Activated CD8-positive, alpha-beta T cell treated with anti-CD3 and anti-CD28 coated beads for 36 hours (primary cell): Measurements from ENCODE around the gene SIVA1. TPM values are rescaled to one million over a fixed set of nuclear protein-coding genes. Genes with fewer than 3 reads are reported as not detected.

ENCODE experiments used
- ATAC-seq: fragments of 200-7000 bp; cut with Tn5 transposase; one replicate; pipeline ENCODE4 v1.10.0; 2021; ENCODE audit warnings: mild to moderate bottlenecking, moderate library complexity
- CTCF ChIA-PET: fragments of 350-600 bp; sonication (Branson Sonifier 250); formaldehyde crosslinking; loops from one replicate; lab custom pipeline; 2021; ENCODE audit warnings: antibody characterized with exemption; lab: Charles Lee
- POLR2A ChIA-PET: fragments of 350-600 bp; sonication (Branson Sonifier 250); formaldehyde crosslinking; loops from one replicate; lab custom pipeline; 2021; ENCODE audit warnings: antibody characterized with exemption; lab: Charles Lee
- DNase-seq: peaks from one replicate; pipeline ENCODE4 v3.0.0-alpha.2; 2020
- H3K27ac Mint-ChIP-seq: one replicate; pipeline ENCODE4 v1.8.0; 2021; ENCODE audit warnings: mild to moderate bottlenecking, mixed read lengths
- H3K27me3 Mint-ChIP-seq: one replicate; pipeline ENCODE4 v1.8.0; 2021; ENCODE audit warnings: mixed read lengths
- H3K36me3 Mint-ChIP-seq: one replicate; pipeline ENCODE4 v1.8.0; 2021; ENCODE audit warnings: low read depth, mixed read lengths
- H3K4me1 Mint-ChIP-seq: one replicate; pipeline ENCODE4 v1.8.0; 2021; ENCODE audit warnings: low read depth, mixed read lengths
- H3K4me3 Mint-ChIP-seq: one replicate; pipeline ENCODE4 v1.8.0; 2021; ENCODE audit warnings: mild to moderate bottlenecking, moderate library complexity, mixed read lengths
- H3K9me3 Mint-ChIP-seq: one replicate; pipeline ENCODE4 v1.8.0; 2021; ENCODE audit warnings: mixed read lengths
- intact Hi-C: fragments of 100-400 bp; cut with micrococcal nuclease; formaldehyde crosslinking; loops from one replicate; pipeline ENCODE4 v1.10.0; 2022
- total RNA-seq, 2 experiments: library from RNA; stranded (reverse); gene quantifications; one replicate each; pipeline ENCODE4 v1.2.3, GENCODE V29; 2021
- TF ChIP-seq, protein P1 (sequence below): fragments of 200-600 bp; IDR thresholded peaks from one replicate; pipeline ENCODE4 v1.8.0; 2022; ENCODE audit warnings: antibody characterized with exemption, mild to moderate bottlenecking

Gene SIVA1
- total RNA-seq, 2 experiments from 2014 or later, result 115 to 125 TPM

DNA sequence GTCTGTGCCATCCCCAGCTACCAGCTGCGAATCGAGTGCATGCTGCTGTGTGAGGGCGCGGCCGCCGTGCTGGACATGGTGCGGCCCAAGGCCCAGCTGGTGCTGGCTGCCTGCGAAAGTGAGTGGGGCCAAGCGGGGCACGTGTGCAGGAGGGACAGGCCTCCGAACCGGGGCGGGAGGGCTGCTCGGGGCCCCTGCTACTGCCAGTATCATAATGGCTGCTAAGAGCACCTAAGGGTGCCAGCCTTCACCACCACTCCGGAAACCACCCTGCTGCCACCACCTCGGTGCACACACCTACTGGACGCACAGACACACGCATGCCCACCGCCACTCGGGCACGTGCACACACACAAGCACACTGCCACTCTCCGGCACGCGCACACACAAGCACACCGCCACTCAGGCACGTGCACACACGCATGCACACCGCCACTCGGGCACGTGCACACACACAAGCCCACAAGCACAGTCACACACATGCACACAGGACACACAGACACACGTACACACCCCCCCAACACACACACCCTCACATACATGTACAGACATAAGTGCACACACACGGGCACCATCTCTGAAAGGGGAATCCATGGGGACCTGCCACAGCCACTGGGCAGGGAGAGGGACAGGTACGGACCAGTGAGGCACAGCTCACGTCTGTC lies 42.7 kb upstream of the SIVA1 start:
- intact Hi-C loops, result no loop called here
- DNase-seq, result no peak
- Mint-ChIP-seq H3K27me3 (no peaks in the 10 kb centered on the region), H3K9me3 (no peaks in the 10 kb centered on the region), H3K36me3 (peaks cover 4% of the 10 kb centered on the region), H3K4me3 (no peak overlapping the region), H3K4me1 (peaks cover 2% of the 10 kb centered on the region), H3K27ac (no peak overlapping the region)
- TF ChIP-seq, protein P1, sequence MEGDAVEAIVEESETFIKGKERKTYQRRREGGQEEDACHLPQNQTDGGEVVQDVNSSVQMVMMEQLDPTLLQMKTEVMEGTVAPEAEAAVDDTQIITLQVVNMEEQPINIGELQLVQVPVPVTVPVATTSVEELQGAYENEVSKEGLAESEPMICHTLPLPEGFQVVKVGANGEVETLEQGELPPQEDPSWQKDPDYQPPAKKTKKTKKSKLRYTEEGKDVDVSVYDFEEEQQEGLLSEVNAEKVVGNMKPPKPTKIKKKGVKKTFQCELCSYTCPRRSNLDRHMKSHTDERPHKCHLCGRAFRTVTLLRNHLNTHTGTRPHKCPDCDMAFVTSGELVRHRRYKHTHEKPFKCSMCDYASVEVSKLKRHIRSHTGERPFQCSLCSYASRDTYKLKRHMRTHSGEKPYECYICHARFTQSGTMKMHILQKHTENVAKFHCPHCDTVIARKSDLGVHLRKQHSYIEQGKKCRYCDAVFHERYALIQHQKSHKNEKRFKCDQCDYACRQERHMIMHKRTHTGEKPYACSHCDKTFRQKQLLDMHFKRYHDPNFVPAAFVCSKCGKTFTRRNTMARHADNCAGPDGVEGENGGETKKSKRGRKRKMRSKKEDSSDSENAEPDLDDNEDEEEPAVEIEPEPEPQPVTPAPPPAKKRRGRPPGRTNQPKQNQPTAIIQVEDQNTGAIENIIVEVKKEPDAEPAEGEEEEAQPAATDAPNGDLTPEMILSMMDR, result no peak
- ChIA-PET POLR2A (no interaction called here), CTCF (interaction anchor here (1.4 to 1.6 kb wide), 2 partner anchors 13 to 44 kb away, joined by 11 to 16 read pairs; no protein-coding TSS in a partner anchor)
- no peak for ATAC-seq

DNA sequence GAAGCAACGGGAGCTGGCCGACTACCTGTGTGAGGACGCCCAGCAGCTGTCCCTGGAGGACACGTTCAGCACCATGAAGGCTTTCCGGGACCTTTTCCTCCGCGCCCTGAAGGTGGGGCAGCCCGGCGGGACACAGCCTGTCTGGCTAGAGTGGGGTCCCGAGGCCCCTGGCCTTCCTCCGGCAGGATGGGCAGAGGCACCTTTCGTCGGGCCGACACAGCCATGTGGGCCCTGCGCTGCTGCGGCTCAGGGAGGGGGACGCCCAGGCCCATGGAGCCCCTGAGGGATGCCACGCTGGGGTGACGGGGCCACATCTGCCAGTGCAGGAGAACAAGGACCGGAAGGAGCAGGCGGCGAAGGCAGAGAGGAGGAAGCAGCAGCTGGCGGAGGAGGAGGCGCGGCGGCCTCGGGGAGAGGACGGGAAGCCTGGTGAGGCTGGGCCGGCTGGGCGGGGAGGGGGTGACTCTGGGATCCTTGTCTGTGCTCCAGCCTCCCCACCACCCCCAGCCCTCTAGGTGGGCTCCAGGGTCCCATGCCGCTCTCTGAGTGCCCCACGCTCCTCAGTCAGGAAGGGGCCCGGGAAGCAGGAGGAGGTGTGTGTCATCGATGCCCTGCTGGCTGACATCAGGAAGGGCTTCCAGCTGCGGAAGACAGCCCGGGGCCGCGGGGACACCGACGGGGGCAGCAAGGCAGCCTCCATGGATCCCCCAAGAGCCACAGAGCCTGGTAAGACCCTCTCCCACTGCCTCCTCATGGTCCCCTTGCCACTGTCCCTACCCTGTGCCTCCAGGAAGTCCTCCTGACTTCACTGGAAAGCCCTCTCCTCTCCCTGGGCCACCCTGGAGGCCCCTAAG lies 39.8 kb upstream of the SIVA1 start:
- intact Hi-C loops, result no loop called here
- no peaks in the 10 kb centered on the region for H3K27me3 Mint-ChIP-seq
- peaks cover 2% of the 10 kb centered on the region for H3K4me1 Mint-ChIP-seq
- H3K27ac Mint-ChIP-seq, result no peak overlapping the region
- CTCF ChIA-PET, result no interaction called here
- DNase-seq (no peak), ATAC-seq (no peak)
- TF ChIP-seq, protein P1, result no peak
- no peaks in the 10 kb centered on the region for H3K9me3 Mint-ChIP-seq
- peaks cover 3% of the 10 kb centered on the region for H3K36me3 Mint-ChIP-seq
- no peak overlapping the region for H3K4me3 Mint-ChIP-seq
- POLR2A ChIA-PET, result no interaction called here

DNA sequence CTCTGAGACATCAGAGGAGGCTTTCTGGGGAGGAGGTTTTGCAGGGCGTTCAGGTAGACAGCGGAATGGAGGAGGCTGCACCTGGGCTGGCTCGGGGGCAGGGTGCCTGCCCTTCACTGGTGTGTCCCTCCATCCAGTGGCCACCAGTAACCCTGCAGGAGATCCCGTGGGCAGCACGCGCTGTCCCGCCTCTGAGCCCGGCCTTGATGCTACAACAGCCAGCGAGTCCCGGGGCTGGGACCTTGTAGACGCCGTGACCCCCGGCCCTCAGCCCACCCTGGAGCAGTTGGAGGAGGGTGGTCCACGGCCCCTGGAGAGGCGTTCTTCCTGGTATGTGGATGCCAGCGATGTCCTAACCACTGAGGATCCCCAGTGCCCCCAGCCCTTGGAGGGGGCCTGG lies 38.9 kb upstream of the SIVA1 start:
- ATAC-seq, result no peak
- Mint-ChIP-seq H3K4me1 (no peaks in the 10 kb centered on the region), H3K9me3 (no peaks in the 10 kb centered on the region), H3K36me3 (peaks cover 3% of the 10 kb centered on the region), H3K4me3 (no peak overlapping the region), H3K27ac (no peak overlapping the region), H3K27me3 (no peaks in the 10 kb centered on the region)
- ChIA-PET POLR2A (no interaction called here), CTCF (no interaction called here)
- DNase-seq, result no peak
- intact Hi-C loops, result no loop called here
- TF ChIP-seq, protein P1, result no peak

DNA sequence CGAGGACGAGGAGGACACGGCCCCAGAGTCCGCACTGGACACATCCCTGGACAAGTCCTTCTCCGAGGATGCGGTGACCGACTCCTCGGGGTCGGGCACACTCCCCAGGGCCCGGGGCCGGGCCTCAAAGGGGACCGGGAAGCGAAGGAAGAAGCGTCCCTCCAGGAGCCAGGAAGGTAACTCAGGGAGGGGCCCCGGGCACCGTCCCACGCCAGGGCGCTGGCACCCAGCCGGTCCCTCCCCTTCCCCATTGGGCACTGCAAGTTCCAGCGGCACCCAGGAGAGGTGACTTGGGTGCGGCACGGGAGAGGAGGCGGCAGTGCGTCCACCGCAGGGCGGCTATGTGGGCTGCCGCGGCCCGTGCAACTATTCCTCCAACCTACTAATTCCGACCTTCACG lies 38.3 kb upstream of the SIVA1 start:
- H3K27me3 Mint-ChIP-seq, result no peaks in the 10 kb centered on the region
- CTCF ChIA-PET, result no interaction called here
- intact Hi-C loops, result no loop called here
- no peak for ATAC-seq
- TF ChIP-seq, protein P1, result no peak
- POLR2A ChIA-PET, result no interaction called here
- no peak for DNase-seq
- H3K4me3 Mint-ChIP-seq, result no peak overlapping the region
- no peak overlapping the region for H3K27ac Mint-ChIP-seq
- no peaks in the 10 kb centered on the region for H3K9me3 Mint-ChIP-seq
- no peaks in the 10 kb centered on the region for H3K4me1 Mint-ChIP-seq
- H3K36me3 Mint-ChIP-seq, result peaks cover 3% of the 10 kb centered on the region

DNA sequence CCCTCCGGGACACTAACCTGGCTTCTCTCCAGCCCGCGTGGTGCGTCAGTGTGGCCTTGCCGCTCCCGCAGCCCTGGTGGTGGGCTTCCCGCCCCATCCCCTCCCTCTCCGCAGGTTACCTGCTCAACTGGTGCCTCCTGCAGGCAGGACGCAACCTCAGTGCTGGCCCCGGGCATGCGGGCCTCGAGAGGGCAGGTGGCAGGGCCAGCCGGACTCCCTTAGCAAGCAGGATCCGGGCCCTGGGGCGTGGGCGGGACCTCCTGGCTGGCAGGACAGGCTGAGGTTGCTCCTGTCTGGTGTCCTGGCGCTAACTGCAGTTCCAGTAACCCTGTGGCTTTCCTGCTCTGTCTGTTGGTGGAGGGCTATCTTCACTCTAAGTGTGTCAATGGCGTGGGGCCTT lies 37.5 kb upstream of the SIVA1 start:
- Mint-ChIP-seq H3K9me3 (no peaks in the 10 kb centered on the region), H3K27me3 (no peaks in the 10 kb centered on the region), H3K27ac (no peak overlapping the region), H3K36me3 (peaks cover under 1% of the 10 kb centered on the region), H3K4me1 (no peaks in the 10 kb centered on the region), H3K4me3 (no peak overlapping the region)
- POLR2A ChIA-PET, result no interaction called here
- CTCF ChIA-PET, result no interaction called here
- TF ChIP-seq, protein P1, result no peak
- DNase-seq, result no peak
- intact Hi-C loops, result no loop called here
- no peak for ATAC-seq
